GM10847 (cell line): ENCODE data around the gene CA10.

ENCODE experiments used
- POLR2A ChIP-seq: IDR thresholded peaks from 2 replicates; pipeline ENCODE4 v1.6.1; 2011; ENCODE audit not compliant: insufficient read length; ENCODE audit errors: extremely low read depth

Gene CA10

DNA sequence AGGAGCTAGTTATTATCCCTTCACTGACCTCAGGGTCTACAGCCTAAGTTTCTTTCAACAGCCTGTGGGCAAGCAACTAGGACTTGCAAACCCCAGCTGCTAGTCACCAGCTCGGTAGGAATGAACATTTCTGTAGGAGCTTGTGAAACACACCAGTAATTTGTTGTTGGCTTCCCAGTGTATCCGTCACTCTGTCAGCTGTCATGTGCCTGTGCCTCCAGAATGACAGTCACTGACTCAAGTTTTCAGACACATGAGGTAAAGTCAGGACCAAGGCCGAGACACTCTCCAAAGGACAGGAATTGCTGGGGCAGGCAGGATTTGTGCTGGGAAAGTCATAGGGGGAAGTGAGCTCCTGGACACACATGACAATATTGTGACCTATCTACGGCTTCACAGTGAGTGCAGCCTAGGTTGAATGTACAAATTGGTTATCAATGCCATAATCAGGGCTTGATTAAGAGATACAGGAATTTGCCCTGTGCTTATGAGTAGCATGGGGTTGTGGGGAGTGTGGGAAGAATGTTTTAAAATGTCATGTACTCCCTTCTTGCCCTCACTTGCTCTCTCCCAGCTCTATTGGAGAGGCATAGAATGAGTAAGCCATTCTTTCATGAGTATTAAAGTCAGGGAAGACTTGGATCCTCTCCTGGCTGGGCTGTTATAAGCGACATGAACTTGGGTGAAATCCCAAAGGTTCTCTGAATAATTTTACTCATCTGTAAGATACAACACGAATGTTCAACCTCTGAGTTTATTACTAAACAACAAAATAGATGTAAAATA, 506.8 kb downstream of the CA10 start:
- no peak for TF ChIP-seq POLR2A

DNA sequence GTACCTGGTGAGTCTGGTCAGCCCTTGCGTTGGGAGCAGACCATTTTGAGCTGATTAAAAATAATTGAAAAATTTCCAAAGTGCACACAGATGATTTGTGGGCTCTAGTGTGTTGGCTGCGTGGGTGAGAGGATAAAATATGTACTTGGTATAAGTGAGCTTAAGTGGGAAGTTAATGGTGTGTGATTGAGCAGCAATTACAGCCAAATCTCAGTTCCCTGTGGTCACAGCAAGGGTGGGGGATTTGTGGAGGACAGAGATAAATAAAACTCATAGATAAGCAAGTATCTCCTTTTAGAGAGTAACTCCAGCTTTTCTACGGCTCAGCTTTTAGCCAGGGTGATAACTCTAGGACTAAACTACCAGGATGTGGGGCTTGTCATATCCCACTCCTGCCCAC, 507.7 kb downstream of the CA10 start:
- TF ChIP-seq POLR2A, result no peak

DNA sequence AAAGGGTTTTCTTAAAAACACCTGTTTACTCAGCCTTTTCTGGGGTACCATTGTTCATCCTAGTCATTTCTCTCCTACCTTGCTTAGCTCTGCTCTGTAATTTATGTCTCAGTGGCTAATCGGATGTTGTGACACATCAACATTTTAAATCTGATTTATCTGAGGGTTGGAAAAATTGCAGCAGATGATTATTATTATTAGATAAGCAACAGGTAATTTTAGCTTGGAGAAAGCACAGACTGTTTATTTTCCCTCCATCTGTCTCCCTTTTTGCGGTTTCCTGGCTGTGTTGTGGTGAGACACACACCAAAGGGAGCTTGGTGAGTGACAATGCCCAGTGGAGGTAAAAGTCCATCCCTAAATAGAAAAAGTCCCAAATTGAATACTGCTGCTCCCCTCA, 508.3 kb downstream of the CA10 start:
- TF ChIP-seq POLR2A, result no peak

DNA sequence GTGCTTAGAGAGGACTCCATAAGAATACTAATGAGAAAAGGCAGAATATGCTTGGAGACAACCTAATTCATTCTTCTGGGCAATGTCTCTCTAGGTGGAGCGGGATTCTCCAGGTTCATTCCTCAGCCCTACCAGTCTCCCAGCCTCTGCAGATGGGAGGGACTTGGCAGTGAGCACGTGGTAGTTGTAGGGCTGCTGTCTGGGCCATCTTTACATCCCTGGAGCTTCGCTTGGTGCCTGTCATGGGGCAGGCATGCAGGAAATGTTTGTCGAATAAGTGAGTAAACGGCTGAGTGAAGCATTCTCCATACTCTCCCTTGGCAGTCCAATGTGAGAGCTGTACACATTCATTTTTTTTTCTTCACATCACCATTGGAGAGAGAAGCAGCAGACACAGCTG, 510.7 kb downstream of the CA10 start:
- TF ChIP-seq POLR2A, result no peak

DNA sequence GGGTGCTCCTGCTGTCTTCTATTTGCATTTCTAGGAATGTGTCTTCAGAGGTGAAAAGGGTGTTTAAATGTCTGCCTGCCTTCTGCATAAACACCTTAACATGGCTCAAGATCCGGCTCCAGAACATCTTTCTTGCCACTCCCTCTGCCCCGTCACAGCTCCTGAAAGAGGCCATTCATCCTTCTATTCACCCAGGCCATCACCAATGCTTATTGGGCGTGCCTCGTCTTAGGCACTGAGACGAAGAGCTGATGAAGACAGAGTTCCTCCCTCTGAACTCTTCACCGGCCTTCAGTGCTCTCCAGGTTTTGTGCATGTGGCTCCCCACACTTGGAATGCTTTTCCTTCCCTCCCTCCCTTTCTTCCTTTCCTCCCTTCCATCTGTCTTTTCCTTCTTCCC, 511.4 kb downstream of the CA10 start:
- no peak for TF ChIP-seq POLR2A

DNA sequence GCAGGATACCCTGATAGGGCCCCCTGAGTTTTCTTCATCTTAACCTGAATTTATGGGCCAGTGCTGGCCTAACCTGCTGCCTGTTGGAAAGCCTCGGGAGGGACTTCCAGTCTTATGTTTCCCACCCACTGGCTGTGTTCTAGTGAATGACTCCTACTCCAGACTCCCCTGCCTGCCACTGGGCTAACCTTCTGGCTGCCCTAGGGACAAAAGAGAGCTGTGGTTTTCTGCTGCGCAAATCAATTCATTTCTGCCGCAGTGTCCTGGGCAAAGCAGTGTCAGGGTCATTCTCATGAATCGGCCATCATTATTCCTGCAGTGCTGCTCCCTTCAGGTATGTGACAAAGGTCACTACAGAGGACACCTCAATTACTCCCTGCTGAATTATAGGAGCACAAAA, 512.0 kb downstream of the CA10 start:
- TF ChIP-seq POLR2A, result no peak

DNA sequence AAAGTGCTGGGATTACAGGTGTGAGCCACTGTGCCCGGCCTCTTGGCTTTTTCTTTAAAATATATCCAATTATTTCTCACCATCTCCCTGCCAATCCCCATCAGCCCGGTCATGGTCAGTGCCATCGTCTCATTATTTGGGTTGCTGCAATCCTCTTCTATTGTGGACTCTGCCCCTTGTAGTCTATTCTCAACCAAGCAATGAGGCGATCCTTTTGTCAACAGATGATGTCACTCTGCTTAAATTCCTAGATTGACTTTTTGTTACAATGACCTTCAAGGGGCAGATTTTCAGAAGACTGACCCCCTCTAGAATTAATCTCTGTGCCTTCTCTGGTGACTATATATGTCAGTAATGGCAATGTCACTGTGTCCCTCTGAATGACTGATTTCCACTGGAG, 513.5 kb downstream of the CA10 start:
- no peak for TF ChIP-seq POLR2A

DNA sequence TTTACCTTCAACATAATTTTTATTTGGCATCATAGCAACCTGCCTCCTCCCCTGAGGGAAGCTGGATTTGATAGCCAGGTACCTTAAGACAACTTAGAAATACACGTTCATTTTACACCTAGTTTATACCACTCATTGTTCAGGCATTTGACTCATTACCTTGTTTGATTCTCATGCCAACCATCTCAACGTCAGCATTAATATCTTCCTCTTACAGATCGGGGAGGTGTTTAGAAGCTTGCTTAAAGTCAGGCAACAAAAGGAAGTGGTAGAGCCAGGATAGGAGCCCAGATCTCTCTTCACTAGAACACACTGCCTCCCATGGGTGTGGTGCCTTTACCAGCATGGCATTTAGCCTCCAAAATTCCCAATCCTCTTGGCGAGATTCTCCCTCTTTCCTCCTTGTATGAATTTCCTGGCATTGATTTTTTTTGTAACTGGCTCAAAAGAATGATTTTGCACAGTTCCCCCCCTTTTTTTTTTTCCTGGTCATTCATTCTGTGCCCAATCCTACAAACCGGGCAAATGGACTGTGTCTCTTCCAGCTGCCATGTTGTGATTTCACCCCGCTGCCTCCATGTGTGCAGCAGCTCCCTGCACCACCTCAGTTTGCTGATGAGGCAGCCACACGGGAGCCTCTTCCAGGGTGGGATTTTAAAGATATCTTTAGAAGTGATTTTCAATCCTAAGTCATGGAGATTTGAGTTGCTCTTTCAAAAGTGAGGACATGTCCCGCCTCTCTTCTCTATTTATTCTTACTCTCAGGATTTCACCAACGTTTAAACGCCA, 514.6 kb downstream of the CA10 start:
- no peak for TF ChIP-seq POLR2A

DNA sequence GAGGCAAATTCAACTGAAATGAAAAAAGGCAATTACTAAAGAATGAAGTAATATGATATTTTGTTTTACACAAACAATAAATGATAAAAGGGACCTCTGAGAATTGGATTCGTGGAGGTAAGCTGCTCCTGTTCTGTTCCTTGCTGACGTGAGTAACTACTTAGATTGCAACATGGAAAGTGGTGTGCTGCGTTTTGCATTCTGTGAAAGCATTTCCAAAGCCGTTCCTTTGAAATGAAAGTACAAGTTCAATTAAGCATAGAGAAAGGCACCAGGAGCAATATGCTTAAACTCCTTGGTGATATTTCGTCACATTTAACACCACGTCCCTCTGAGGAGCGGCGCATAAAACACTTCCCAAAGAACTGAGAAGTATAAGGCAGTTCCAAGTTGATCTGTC, 516.5 kb downstream of the CA10 start:
- TF ChIP-seq POLR2A, result no peak

DNA sequence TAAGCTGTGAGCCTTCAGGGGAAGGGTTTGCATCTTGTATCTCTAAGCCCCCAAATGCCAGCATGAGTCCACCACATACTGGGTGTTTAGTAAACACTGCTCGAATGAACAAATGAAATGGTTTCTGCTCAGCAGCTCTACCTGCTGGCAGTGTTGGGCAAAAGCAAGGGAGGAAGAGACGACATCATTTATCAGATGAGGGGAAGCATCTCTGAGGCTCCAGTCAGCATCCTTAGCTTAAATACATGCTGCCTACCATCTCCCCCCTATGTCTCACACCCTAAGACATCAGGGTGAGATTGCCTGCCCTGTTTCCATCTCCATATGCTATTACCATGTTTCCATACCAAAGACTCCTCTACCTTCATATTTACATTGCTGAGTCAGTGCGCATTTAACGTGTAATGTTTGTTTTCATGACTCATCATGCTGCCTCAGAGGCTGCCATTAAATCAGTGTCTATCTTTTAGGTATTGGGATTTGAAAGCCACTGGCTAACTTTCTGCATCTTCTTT, 518.3 kb downstream of the CA10 start:
- TF ChIP-seq POLR2A, result no peak

DNA sequence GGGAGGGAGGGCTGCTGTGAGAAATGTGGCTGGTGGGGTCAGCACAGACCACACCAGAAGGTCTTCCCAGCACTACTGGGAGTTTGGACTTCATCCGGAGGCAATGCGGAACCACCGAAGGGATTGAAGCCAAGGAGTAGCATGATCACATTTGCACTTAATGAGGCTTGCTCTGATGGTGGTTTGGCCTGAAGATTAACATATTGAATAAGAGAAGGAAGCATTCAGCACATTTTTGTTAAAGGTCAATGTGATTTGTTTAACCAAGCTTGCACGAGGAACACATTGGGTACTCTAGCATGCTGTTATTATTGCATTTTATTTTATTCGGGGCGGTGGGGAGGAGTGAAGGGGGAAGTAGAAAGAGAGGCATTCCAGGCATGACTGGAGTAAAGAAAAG, 519.5 kb downstream of the CA10 start:
- TF ChIP-seq POLR2A, result no peak

DNA sequence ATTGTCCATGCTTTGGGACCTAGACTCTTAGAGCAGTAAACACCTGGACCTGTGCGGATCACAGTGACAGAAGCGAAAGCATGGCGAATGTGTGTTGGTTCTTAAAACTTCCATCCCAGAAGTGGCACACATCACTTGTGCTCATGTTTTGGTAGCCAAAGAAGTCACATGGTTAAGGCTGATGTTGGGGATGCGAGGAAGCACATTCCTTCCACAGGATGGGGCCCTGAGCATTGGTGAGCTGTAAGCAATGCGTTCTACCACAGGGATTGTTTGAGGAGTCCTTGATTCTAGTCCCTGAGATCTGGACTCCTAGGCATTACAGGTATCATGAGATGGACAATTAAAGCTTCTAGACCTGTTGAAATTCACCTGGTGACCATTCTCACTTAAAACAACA, 522.2 kb downstream of the CA10 start:
- no peak for TF ChIP-seq POLR2A

DNA sequence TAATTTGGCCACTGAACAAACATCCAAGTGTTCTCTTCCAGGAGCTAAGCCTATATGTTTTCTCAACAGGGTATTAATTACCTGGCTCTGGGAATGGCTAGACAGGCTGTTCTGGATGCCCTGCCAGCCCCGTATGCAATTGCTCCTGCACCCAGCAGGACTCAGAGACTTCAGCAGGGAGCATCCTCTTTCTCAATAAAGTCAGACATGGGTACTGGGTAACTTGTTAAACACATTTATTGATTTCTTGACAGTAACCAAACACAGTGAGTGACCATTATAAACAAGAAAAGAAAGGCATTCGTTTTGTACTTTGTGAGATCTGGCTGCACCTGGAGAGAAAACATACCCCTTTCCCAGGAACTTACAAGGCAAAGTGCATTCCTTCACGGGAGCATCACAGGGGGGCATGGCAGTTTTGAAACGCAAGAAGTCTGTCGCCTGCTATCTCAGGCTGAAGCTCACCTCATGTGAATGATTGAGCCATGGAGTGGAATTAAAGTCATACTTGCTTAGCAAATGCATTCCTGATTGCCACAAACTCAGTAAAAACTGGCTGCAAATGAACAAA, 528.3 kb downstream of the CA10 start:
- TF ChIP-seq POLR2A, result no peak

DNA sequence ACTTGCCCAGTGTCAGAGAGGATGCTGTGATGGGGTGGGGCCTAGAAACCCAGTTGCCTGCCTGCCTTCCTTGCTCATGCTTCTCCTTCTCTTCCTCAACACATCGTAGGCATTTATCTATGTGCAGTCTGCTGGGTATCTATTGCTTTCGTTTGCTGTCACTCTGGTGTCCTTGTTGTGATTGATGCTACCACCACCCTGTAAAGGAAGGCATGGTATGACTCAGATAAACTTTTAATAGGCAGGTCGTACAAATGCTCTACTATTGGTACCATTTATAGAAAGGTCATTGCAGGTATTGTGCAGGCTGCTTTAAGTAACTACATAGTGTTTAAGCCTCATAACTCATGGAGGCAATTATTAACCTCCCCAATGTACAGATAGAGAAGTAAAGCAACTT, 529.3 kb downstream of the CA10 start:
- no peak for TF ChIP-seq POLR2A

DNA sequence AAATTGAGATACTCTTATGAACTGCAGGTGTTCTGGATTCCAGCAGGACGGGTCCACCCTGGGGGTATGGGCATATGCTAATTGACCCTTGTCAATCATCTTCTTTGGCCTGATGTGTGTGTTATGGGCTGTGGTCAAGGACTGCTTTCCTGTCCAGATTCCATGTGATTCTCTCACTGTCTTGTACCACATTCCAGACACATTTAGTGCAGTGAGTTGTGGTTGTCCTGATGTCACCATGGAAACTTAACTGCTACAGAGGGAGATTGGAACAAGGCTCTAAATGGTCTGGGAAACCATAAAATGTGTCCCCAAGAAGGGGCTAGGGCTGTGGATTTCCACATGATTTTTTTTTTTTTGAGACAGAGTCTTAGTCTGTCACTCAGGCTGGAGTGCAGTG, 530.7 kb downstream of the CA10 start:
- no peak for TF ChIP-seq POLR2A

DNA sequence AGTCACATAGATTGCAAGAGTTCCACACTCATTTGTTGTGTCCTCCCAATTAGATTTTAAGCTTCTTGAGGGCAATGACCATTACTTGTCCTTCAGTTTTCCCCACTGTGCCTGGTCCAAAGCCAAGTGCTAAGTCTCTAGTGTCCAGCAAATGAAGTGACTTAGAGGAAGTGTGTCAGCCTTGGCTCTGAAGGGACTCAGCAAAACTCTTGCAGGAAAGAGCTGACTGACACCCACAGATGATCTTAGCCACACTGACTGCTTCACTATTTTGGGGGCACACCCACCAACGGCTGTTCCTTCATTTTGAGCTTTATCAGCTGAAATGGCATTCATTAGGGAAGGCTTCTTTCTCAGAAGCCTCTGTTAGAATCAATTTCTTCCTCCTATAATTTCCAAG, 540.0 kb downstream of the CA10 start:
- TF ChIP-seq POLR2A, result no peak
